WTC11 (cell line): ENCODE data around the gene RTEL1. TPM values are rescaled to one million over a fixed set of nuclear protein-coding genes. Genes with fewer than 3 reads are reported as not detected.

Experiments used
- ATAC-seq: fragments of 200-7000 bp; cut with Tn5 transposase; 2 replicates; pipeline ENCODE4 v1.10.0; 2021; ENCODE audit warnings: mild to moderate bottlenecking, moderate library complexity
- CTCF ChIA-PET: fragments of 300-600 bp; sonication (Branson Sonifier 250); formaldehyde crosslinking; loops from one replicate; lab custom pipeline; 2021; ENCODE audit warnings: antibody characterized with exemption; lab: Charles Lee
- POLR2A ChIA-PET: fragments of 350-600 bp; sonication (Branson Sonifier 250); formaldehyde crosslinking; loops from one replicate; lab custom pipeline; 2021; ENCODE audit warnings: antibody characterized with exemption; lab: Charles Lee
- DNase-seq: peaks from one replicate; pipeline ENCODE4 v3.0.0; 2021; ENCODE audit warnings: low spot score
- H3K27ac Mint-ChIP-seq: 2 replicates; pipeline ENCODE4 v1.8.0; 2021; ENCODE audit warnings: mixed read lengths
- H3K27me3 Mint-ChIP-seq: 2 replicates; pipeline ENCODE4 v1.8.0; 2021; ENCODE audit warnings: low read depth, mild to moderate bottlenecking, moderate library complexity, mixed read lengths
- H3K36me3 Mint-ChIP-seq: 2 replicates; pipeline ENCODE4 v1.8.0; 2021; ENCODE audit warnings: mixed read lengths
- H3K4me1 Mint-ChIP-seq: 2 replicates; pipeline ENCODE4 v1.8.0; 2022; ENCODE audit warnings: mixed read lengths
- H3K4me3 Mint-ChIP-seq: 2 replicates; pipeline ENCODE4 v1.8.0; 2021; ENCODE audit warnings: mild to moderate bottlenecking, moderate library complexity, mixed read lengths
- H3K9me3 Mint-ChIP-seq: 2 replicates; pipeline ENCODE4 v1.8.0; 2021; ENCODE audit warnings: mixed read lengths
- AFF4 ChIP-seq: sonication (generic); formaldehyde crosslinking; IDR thresholded peaks from 2 replicates; pipeline ENCODE4 v1.8.1; 2023; ENCODE audit warnings: mild to moderate bottlenecking, missing genetic modification reagents, borderline replicate concordance
- ATF1 ChIP-seq: sonication (generic); formaldehyde crosslinking; IDR thresholded peaks from 2 replicates; pipeline ENCODE4 v1.8.1; 2023; ENCODE audit warnings: mild to moderate bottlenecking, moderate library complexity, missing genetic modification reagents
- CREM ChIP-seq: sonication (generic); formaldehyde crosslinking; IDR thresholded peaks from 2 replicates; pipeline ENCODE4 v1.8.1; 2022; ENCODE audit warnings: mild to moderate bottlenecking, missing genetic modification reagents, moderate library complexity
- E2F1 ChIP-seq: sonication (generic); formaldehyde crosslinking; IDR thresholded peaks from 2 replicates; pipeline ENCODE4 v1.8.0; 2022; ENCODE audit warnings: mild to moderate bottlenecking, missing genetic modification reagents
- E2F5 ChIP-seq: sonication (generic); formaldehyde crosslinking; IDR thresholded peaks from 2 replicates; pipeline ENCODE4 v1.8.1; 2022; ENCODE audit warnings: mild to moderate bottlenecking, moderate library complexity, missing genetic modification reagents
- ESRRA ChIP-seq: sonication (generic); formaldehyde crosslinking; IDR thresholded peaks from 2 replicates; pipeline ENCODE4 v1.8.1; 2022; ENCODE audit warnings: mild to moderate bottlenecking, missing genetic modification reagents, borderline replicate concordance
- JAZF1 ChIP-seq: fragments of 250-450 bp; sonication (Bioruptor Pico); IDR thresholded peaks from 2 replicates; pipeline ENCODE4 v1.9.0; 2021; ENCODE audit warnings: moderate library complexity, mild to moderate bottlenecking, inconsistent platforms
- JUN ChIP-seq: sonication (generic); formaldehyde crosslinking; IDR thresholded peaks from 2 replicates; pipeline ENCODE4 v1.8.0; 2023; ENCODE audit warnings: mild to moderate bottlenecking, missing genetic modification reagents
- KAT7 ChIP-seq: sonication (generic); formaldehyde crosslinking; IDR thresholded peaks from 2 replicates; pipeline ENCODE4 v1.8.1; 2023; ENCODE audit warnings: missing genetic modification reagents, mild to moderate bottlenecking, borderline replicate concordance
- NFATC4 ChIP-seq: fragments of 250-450 bp; sonication (Bioruptor Pico); IDR thresholded peaks from 2 replicates; pipeline ENCODE4 v1.9.0; 2021; ENCODE audit warnings: mild to moderate bottlenecking
- RELA ChIP-seq: sonication (generic); formaldehyde crosslinking; IDR thresholded peaks from 2 replicates; pipeline ENCODE4 v1.8.1; 2022; ENCODE audit warnings: missing genetic modification reagents, mild to moderate bottlenecking, borderline replicate concordance
- RORB ChIP-seq: fragments of 250-450 bp; sonication (Bioruptor Pico); IDR thresholded peaks from 2 replicates; pipeline ENCODE4 v1.9.0; 2021; ENCODE audit warnings: mild to moderate bottlenecking
- TEAD1 ChIP-seq: sonication (generic); formaldehyde crosslinking; IDR thresholded peaks from 2 replicates; pipeline ENCODE4 v1.8.0; 2022; ENCODE audit warnings: mild to moderate bottlenecking, missing genetic modification reagents
- ZBTB21 ChIP-seq: sonication (generic); formaldehyde crosslinking; IDR thresholded peaks from 2 replicates; pipeline ENCODE4 v1.8.1; 2023; ENCODE audit warnings: mild to moderate bottlenecking, missing genetic modification reagents, borderline replicate concordance
- ZBTB43 ChIP-seq: sonication (generic); formaldehyde crosslinking; IDR thresholded peaks from 2 replicates; pipeline ENCODE4 v1.8.1; 2023; ENCODE audit warnings: mild to moderate bottlenecking, missing genetic modification reagents
- ZNF121 ChIP-seq: sonication (generic); formaldehyde crosslinking; IDR thresholded peaks from 2 replicates; pipeline ENCODE4 v1.8.0; 2023; ENCODE audit warnings: missing genetic modification reagents
- total RNA-seq: library from RNA; stranded (reverse); gene quantifications from 3 replicates; pipeline ENCODE4 v1.2.3, GENCODE V29; 2021
- TF ChIP-seq, protein P1 (sequence below): sonication (generic); formaldehyde crosslinking; IDR thresholded peaks from 2 replicates; pipeline ENCODE4 v1.8.1; 2023; ENCODE audit warnings: mild to moderate bottlenecking, missing genetic modification reagents
- TF ChIP-seq, protein P2 (sequence below): fragments of 250-450 bp; sonication (Bioruptor Pico); IDR thresholded peaks from 2 replicates; pipeline ENCODE4 v1.9.0; 2021; ENCODE audit warnings: mild to moderate bottlenecking
- TF ChIP-seq, protein P3 (sequence below): fragments of 250-450 bp; sonication (Bioruptor Pico); IDR thresholded peaks from 2 replicates; pipeline ENCODE4 v1.8.0; 2021; ENCODE audit warnings: mild to moderate bottlenecking
- TF ChIP-seq, protein P4 (sequence below): sonication (generic); formaldehyde crosslinking; IDR thresholded peaks from 2 replicates; pipeline ENCODE4 v1.8.0; 2022; ENCODE audit warnings: mild to moderate bottlenecking, missing genetic modification reagents
- TF ChIP-seq, protein P5 (sequence below): sonication (generic); formaldehyde crosslinking; IDR thresholded peaks from 2 replicates; pipeline ENCODE4 v1.8.1; 2023; ENCODE audit warnings: mild to moderate bottlenecking, missing genetic modification reagents, moderate library complexity

The RTEL1 gene
- total RNA-seq, 1 experiment from 2014 or later, result 44.9 TPM

GRCh38 chr20:63648190-63648589 lies 9.9 kb upstream of the RTEL1 start:
- POLR2A ChIA-PET, result no interaction called here
- TF ChIP-seq, protein P1, sequence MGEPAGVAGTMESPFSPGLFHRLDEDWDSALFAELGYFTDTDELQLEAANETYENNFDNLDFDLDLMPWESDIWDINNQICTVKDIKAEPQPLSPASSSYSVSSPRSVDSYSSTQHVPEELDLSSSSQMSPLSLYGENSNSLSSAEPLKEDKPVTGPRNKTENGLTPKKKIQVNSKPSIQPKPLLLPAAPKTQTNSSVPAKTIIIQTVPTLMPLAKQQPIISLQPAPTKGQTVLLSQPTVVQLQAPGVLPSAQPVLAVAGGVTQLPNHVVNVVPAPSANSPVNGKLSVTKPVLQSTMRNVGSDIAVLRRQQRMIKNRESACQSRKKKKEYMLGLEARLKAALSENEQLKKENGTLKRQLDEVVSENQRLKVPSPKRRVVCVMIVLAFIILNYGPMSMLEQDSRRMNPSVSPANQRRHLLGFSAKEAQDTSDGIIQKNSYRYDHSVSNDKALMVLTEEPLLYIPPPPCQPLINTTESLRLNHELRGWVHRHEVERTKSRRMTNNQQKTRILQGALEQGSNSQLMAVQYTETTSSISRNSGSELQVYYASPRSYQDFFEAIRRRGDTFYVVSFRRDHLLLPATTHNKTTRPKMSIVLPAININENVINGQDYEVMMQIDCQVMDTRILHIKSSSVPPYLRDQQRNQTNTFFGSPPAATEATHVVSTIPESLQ (CRISPR knock-in tag), result no peak
- TF ChIP-seq AFF4 (CRISPR knock-in tag) (no peak), JAZF1 (CRISPR knock-in tag) (no peak), ZBTB21 (CRISPR knock-in tag) (no peak), ZBTB43 (CRISPR knock-in tag) (no peak), ESRRA (CRISPR knock-in tag) (no peak), ZNF121 (CRISPR knock-in tag) (no peak), CREM (CRISPR knock-in tag) (no peak), KAT7 (no peak), E2F5 (no peak), RELA (CRISPR knock-in tag) (no peak), NFATC4 (CRISPR knock-in tag) (no peak), E2F1 (no peak), TEAD1 (no peak), RORB (CRISPR knock-in tag) (no peak)
- Mint-ChIP-seq H3K27ac (no peak overlapping the region), H3K4me3 (no peak overlapping the region), H3K36me3 (no peaks in the 10 kb centered on the region), H3K4me1 (peaks cover 6% of the 10 kb centered on the region), H3K27me3 (peaks cover 3% of the 10 kb centered on the region; the same call in 1 of the 2 replicates), H3K9me3 (no peaks in the 10 kb centered on the region)
- CTCF ChIA-PET, result interaction anchor here (2.1 kb wide), 1 partner anchor 110 kb away, joined by 6 read pairs; the partner anchor contains the start of gene PTK6
- DNase-seq (no peak), ATAC-seq (no peak)

DNA sequence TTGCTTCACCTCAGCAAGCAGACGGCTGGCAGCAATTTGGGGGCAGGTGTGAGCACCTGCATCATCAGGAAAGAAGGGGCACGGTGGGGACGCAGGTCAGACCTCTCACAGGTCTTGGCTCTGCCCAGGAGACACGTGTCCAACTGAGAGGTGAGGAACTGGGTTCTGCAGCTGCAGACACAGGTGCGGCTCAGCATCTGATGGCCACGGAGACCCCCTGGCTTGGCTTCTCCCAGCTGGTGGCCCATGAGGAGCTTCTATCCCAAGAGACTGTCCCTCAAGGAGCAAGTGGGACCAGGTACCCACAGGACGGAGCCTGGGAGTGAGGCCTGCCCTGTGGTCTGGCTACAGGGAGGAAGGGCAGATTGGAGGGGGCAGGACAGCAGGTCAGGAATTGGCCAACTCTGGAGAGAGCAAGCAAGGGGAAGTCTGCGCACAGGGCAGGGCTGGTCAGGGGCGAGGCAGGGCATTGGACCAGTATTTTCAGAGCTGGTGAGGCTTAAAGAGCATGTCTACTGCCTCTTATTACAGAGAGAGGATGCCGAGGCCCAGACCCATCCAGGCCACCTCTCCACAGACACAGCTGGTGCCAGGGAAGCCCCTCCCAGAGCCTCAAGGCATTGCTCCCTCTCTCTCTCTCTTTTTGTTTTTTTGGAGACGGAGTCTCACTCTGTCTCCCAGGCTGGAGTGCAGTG lies 9.1 kb upstream of the RTEL1 start:
- ChIA-PET CTCF (no interaction called here), POLR2A (no interaction called here)
- no peak for DNase-seq
- no peak for ATAC-seq
- Mint-ChIP-seq H3K4me3 (no peak overlapping the region), H3K9me3 (no peaks in the 10 kb centered on the region), H3K27me3 (peaks cover 3% of the 10 kb centered on the region; the same call in 1 of the 2 replicates), H3K4me1 (peaks cover 8% of the 10 kb centered on the region), H3K36me3 (no peaks in the 10 kb centered on the region), H3K27ac (peak overlapping the region; percentile 47; the same call in 1 of the 2 replicates)
- TF ChIP-seq, protein P2, sequence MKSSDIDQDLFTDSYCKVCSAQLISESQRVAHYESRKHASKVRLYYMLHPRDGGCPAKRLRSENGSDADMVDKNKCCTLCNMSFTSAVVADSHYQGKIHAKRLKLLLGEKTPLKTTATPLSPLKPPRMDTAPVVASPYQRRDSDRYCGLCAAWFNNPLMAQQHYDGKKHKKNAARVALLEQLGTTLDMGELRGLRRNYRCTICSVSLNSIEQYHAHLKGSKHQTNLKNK (CRISPR knock-in tag), result no peak
- TF ChIP-seq, protein P3, sequence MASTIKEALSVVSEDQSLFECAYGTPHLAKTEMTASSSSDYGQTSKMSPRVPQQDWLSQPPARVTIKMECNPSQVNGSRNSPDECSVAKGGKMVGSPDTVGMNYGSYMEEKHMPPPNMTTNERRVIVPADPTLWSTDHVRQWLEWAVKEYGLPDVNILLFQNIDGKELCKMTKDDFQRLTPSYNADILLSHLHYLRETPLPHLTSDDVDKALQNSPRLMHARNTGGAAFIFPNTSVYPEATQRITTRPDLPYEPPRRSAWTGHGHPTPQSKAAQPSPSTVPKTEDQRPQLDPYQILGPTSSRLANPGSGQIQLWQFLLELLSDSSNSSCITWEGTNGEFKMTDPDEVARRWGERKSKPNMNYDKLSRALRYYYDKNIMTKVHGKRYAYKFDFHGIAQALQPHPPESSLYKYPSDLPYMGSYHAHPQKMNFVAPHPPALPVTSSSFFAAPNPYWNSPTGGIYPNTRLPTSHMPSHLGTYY (CRISPR knock-in tag), result no peak
- TF ChIP-seq, protein P4, sequence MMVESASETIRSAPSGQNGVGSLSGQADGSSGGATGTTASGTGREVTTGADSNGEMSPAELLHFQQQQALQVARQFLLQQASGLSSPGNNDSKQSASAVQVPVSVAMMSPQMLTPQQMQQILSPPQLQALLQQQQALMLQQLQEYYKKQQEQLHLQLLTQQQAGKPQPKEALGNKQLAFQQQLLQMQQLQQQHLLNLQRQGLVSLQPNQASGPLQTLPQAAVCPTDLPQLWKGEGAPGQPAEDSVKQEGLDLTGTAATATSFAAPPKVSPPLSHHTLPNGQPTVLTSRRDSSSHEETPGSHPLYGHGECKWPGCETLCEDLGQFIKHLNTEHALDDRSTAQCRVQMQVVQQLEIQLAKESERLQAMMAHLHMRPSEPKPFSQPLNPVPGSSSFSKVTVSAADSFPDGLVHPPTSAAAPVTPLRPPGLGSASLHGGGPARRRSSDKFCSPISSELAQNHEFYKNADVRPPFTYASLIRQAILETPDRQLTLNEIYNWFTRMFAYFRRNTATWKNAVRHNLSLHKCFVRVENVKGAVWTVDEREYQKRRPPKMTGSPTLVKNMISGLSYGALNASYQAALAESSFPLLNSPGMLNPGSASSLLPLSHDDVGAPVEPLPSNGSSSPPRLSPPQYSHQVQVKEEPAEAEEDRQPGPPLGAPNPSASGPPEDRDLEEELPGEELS, result no peak
- TF ChIP-seq ATF1 (CRISPR knock-in tag), result no peak
- TF ChIP-seq, protein P5, sequence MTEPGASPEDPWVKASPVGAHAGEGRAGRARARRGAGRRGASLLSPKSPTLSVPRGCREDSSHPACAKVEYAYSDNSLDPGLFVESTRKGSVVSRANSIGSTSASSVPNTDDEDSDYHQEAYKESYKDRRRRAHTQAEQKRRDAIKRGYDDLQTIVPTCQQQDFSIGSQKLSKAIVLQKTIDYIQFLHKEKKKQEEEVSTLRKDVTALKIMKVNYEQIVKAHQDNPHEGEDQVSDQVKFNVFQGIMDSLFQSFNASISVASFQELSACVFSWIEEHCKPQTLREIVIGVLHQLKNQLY (CRISPR knock-in tag), result no peak
- no peak for TF ChIP-seq JUN (CRISPR knock-in tag)
